Stimulated activated CD8-positive, alpha-beta memory T cell treated with anti-CD3 and anti-CD28 coated beads, Interleukin-7, amount 100 ng/mL, for 48 hours (primary cell): ENCODE data around the gene ARHGEF28.

Experiments used
- DNase-seq, 2 donors: peaks; one replicate each; pipeline ENCODE4 v3.0.0-alpha.2; 2020; ENCODE audit warnings: low read depth in 1 of 2; ENCODE audit errors: extremely low read depth in 1 of 2

Gene ARHGEF28

GRCh38 chr5:73812962-73813588, 187.1 kb downstream of the ARHGEF28 start:
- DNase-seq = no peak

- DNase-seq = no peak
Observed at GRCh38 chr5:73814233-73814846, 188.3 kb downstream of the ARHGEF28 start.

- DNase-seq = no peak
Observed at GRCh38 chr5:73815631-73816030, 189.6 kb downstream of the ARHGEF28 start.

GRCh38 chr5:73816656-73817420, 190.8 kb downstream of the ARHGEF28 start:
- no peak for DNase-seq

- DNase-seq = no peak
Observed at GRCh38 chr5:73818357-73818756, 192.4 kb downstream of the ARHGEF28 start.

GRCh38 chr5:73820326-73820725, 194.3 kb downstream of the ARHGEF28 start:
- DNase-seq = no peak

GRCh38 chr5:73821003-73821402, 195.0 kb downstream of the ARHGEF28 start:
- DNase-seq = no peak

GRCh38 chr5:73822278-73822988, 196.4 kb downstream of the ARHGEF28 start:
- no peak for DNase-seq

- no peak for DNase-seq
Observed at GRCh38 chr5:73822989-73823339, 197.0 kb downstream of the ARHGEF28 start.

GRCh38 chr5:73823508-73823925, 197.5 kb downstream of the ARHGEF28 start:
- DNase-seq = no peak

GRCh38 chr5:73825199-73825598, 199.2 kb downstream of the ARHGEF28 start:
- DNase-seq = no peak

- no peak for DNase-seq
Observed at GRCh38 chr5:73825736-73826135, 199.7 kb downstream of the ARHGEF28 start.

GRCh38 chr5:73826301-73827105, 200.5 kb downstream of the ARHGEF28 start:
- DNase-seq = no peak

GRCh38 chr5:73827106-73827450, 201.1 kb downstream of the ARHGEF28 start:
- no peak for DNase-seq

- no peak for DNase-seq
Observed at GRCh38 chr5:73828465-73828864, 202.5 kb downstream of the ARHGEF28 start.

- no peak for DNase-seq
Observed at GRCh38 chr5:73830646-73831045, 204.7 kb downstream of the ARHGEF28 start.

GRCh38 chr5:73831066-73831465, 205.1 kb downstream of the ARHGEF28 start:
- no peak for DNase-seq

GRCh38 chr5:73834693-73835092, 208.7 kb downstream of the ARHGEF28 start:
- DNase-seq = no peak

- DNase-seq = no peak
Observed at GRCh38 chr5:73835726-73836125, 209.7 kb downstream of the ARHGEF28 start.

GRCh38 chr5:73836607-73837006, 210.6 kb downstream of the ARHGEF28 start:
- DNase-seq = no peak

- DNase-seq = no peak
Observed at GRCh38 chr5:73838901-73839300, 212.9 kb downstream of the ARHGEF28 start.
